Measurements from ENCODE around the gene ETFA.

The ETFA gene

GRCh38 chr15:76340198-76340802 lies 29.0 kb upstream of the ETFA start:
- no peak for DNase-seq (ENCODE audit: low read depth)

GRCh38 chr15:76339305-76340197 lies 28.3 kb upstream of the ETFA start:
- no peak for DNase-seq (ENCODE audit: low read depth)

- no peak for DNase-seq (ENCODE audit: low read depth)
Measured at GRCh38 chr15:76338486-76339304, 27.4 kb upstream of the ETFA start.

- DNase-seq (ENCODE audit: low read depth), result no peak
Measured at GRCh38 chr15:76337696-76338485, 26.6 kb upstream of the ETFA start.

DNA sequence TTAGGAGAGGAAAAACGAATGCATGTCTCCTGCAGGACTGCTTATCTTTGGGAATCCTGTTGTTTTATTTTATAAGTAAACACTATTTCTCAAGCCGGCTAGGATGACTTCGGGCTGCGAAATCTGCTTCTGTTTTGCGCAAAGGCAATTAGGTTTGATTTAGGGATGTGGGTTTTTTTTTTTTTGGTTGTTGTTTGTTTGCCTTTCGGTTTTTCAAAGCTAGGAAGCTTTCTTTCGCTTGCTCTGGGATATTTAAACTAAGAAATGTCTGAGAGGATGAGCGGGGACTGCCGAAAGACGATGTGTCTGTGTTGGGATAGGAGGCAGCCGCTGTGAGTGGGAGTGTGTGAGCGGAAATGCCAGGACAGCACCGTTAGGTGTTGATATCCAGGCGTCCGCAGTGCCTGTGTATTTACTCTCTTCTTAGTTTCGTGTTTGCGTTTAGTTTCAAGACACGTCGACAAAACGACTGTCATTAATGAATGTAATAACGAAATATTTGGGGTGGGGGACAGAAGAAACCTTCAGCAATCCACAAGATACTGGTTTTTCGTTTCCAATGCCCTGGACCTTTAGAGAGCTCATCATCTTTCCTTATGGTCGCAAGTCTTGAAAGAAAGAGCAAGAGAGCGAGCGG lies 25.9 kb upstream of the ETFA start:
- DNase-seq (ENCODE audit: low read depth), result no peak

DNA sequence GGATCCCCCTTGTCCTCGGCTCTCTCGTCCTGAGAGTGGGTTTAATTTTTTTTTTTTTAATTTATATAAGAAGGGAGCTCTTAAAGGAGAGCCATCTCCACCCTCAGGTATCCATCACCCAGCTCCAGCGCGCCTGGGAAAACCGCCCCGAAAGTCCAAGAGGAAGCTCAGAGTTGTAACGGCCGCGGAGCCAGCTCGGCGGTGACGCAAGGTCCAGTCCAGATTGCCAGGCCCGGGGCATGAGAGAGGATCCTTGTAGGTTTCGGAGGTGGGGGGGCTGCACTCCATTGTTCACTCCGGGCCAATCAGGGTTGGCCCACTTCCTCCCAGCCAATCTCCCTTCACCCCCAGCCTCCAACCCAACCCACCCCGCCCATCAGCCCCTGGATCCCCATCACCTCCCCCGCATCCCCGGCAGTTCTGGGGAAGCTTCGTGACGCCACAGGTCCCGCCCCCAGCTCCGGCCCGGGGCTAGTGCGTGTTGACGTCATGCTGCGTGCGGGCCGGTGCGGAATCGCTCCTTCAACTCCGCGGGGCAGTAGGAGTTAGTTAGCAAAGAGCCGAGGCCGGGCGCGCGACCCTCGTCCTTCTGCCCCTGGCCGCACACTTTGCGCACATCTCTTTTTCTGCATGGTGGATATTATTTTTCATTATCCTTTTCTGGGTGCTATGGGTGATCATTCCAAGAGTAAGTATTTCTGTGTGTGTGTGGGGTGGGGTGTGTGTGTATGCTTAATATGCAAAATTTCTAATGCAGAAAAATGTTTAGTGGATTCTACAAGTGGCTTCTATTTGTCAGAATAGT lies 25.2 kb upstream of the ETFA start, which contains the start of gene ISL2:
Gene ISL2, plus strand, starts transcription at position 520 of the 805 bp plus-strand sequence. Its CDS starts 111 bp downstream, at position 631.
- peak; percentile 78 for DNase-seq (ENCODE audit: low read depth)

- no peak for DNase-seq (ENCODE audit: low read depth)
Measured at GRCh38 chr15:76335307-76336253, 24.3 kb upstream of the ETFA start.

- no peak for DNase-seq (ENCODE audit: low read depth)
Measured at GRCh38 chr15:76334438-76335306, 23.4 kb upstream of the ETFA start.

- DNase-seq (ENCODE audit: low read depth), result no peak
Measured at GRCh38 chr15:76333720-76334437, 22.6 kb upstream of the ETFA start.

DNA sequence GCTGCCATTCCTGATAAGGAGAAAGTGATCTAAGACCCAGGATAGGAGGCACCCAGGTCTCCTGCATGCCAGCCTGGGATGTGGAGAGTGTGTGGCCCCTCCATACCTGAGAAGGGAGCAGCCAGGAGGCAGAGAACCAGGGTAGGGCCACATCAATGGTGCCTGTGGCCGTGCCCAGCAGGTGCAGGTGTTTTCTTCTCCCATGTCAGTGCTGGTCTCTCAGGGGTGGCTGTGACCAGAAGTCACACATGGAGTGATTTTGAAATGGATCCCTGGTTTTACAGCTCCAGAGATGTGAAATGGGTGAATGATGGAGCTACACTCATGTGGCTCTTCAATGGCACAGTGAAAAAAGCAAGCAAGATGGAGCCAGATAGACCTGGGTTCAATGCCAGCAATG lies 22.0 kb upstream of the ETFA start:
- no peak for DNase-seq (ENCODE audit: low read depth)

DNA sequence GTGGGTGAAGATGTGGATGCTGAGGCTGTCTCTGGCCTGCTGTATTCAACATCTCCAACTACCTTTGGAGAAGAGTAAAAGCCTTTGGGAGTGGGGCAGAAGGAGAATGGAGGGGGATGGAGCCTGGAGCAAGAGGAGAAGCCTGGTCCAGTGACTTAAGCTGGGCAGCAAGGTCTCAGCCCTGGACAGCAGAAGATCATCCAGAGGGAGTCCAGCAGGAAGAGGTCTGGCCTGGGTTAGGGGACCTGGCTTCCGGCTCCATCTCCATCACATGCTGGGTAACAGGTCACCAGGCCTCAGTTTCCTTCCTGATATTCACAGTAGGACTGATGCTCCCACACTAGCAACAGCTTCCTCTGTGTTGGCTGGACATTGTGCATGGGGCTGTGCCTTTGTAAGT lies 21.5 kb upstream of the ETFA start:
- DNase-seq (ENCODE audit: low read depth), result no peak

DNA sequence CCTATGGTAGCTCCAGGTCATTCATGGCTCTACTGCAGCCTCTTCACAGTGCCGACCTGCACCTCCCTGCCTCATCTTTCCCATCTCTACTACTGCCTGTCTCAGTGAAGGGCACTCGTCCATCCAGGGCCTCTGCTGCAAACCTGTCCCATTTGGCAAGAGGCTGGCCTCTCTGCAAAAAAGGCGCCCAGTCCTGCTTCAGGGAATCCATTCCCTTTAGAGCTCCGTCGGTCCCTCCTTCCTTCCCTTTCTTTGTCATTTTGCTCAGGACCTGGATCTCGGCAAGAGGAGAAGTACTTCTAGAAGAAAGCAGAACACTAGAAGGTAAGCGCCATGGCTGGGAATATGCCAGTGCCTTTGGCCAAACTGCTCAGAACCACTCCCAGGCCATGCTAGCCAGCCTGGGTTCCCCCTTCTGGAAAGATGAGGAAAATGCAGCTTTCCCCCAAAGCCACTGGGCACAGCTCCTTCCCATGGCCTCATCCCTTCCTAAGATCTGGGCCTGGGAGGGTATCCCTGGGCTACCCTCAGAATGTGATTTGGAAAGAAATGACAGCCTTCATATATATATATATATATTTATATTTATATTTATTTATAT lies 18.9 kb upstream of the ETFA start:
- DNase-seq (ENCODE audit: low read depth), result no peak

GRCh38 chr15:76328958-76329357 lies 17.7 kb upstream of the ETFA start:
- no peak for DNase-seq (ENCODE audit: low read depth)

GRCh38 chr15:76328106-76328696 lies 16.9 kb upstream of the ETFA start:
- no peak for DNase-seq (ENCODE audit: low read depth)

GRCh38 chr15:76327191-76328105 lies 16.2 kb upstream of the ETFA start:
- DNase-seq (ENCODE audit: low read depth), result no peak

DNA sequence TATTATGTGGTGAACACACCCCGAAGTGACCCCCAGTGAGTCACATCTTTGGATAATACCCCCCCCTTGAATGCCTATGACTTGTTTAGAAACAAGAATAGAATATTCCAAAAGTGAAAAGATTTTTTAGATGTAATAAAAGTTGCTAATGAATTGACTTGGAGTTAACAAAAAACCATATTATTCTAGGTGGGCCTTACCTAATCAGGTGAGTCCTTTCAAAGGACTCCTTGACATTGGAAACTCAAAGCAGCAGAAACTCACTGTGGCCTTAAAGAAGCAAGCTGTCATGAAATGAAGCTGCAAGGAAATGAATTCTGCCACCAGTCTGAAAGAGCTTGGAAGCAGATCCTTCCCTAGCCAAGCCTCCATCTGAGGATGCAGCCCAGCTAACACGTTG lies 14.4 kb upstream of the ETFA start:
- no peak for DNase-seq (ENCODE audit: low read depth)
